Measurements from ENCODE around the gene NECTIN4. TPM values are rescaled to one million over a fixed set of nuclear protein-coding genes. Genes with fewer than 3 reads are reported as not detected.
"Not testable (repeated sequence)": the region's sequence is repeated elsewhere in the genome, so short reads cannot be mapped to it uniquely, and the experiment has no call there.

NECTIN4 gene
- total RNA-seq, 2 experiments from 2014 or later: not detected

DNA sequence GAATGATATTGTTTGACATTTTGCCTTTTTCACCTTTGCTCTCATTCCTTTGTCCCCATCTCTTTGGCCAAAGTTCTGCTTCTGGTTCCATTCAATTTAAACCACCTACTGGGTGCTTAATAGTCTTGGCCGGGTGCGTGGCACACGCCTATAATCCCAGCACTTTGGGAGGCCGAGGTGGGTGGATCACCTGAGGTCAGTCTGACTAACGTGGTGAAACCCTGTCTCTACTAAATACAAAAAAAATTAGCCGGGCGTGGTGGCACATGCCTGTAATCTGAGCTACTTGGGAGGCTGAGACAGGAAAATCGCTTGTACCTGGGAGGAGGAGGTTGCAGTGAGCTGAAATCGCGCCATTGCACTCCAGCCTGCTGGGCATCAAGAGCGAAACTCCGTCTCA, 66.9 kb downstream of the NECTIN4 start:
- H3K4me1 Mint-ChIP-seq (ENCODE audit: low read depth): peaks cover 42% of the 10 kb centered on the region
- ATAC-seq; H3K9me3 Mint-ChIP-seq (ENCODE audit: insufficient read depth); H3K36me3 Mint-ChIP-seq (ENCODE audit: low read depth); DNase-seq; H3K27ac Mint-ChIP-seq; H3K4me3 Mint-ChIP-seq; H3K27me3 Mint-ChIP-seq (ENCODE audit: low read depth): not testable (repeated sequence)
- ChIA-PET POLR2A (interaction anchor here (1.3 to 3.2 kb wide), 3 partner anchors 9 to 23 kb away, joined by 6 to 28 read pairs (median 15); partner anchors contain the start of genes TSTD1 and USF1), CTCF (interaction anchor here (0.8 to 2.5 kb wide), 3 partner anchors 12 to 25 kb away, joined by 4 to 22 read pairs (median 4); no protein-coding TSS in a partner anchor)

DNA sequence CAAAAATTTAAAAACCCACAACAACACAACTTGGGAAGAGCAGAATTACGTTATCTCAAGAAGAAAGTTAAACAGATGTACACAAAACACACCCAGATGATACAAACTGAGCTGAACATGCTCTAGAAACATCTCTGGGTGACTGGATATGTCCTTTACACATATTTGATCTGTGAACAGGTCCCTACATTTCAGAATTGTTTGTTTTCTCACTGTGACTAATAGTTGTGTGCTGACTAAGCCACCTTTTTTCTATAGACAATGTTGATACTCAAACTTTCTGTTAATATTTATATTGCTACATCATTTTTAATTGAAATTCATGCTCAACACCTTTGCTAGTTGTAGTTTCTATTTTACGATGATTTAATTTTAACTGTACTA, 67.4 kb downstream of the NECTIN4 start:
- Mint-ChIP-seq H3K4me1 (ENCODE audit: low read depth) (peaks cover 42% of the 10 kb centered on the region), H3K36me3 (ENCODE audit: low read depth) (peaks cover 1% of the 10 kb centered on the region), H3K27me3 (ENCODE audit: low read depth) (peaks cover 2% of the 10 kb centered on the region), H3K9me3 (ENCODE audit: insufficient read depth) (no peaks in the 10 kb centered on the region), H3K27ac (no peak overlapping the region), H3K4me3 (peak overlapping the region; percentile 87)
- DNase-seq (no peak), ATAC-seq (no peak)
- ChIA-PET POLR2A (interaction anchor here (0.6 to 3.2 kb wide), 7 partner anchors 9 to 106 kb away, joined by 3 to 28 read pairs (median 6); partner anchors contain the start of genes ARHGAP30, TSTD1 and USF1), CTCF (interaction anchor here (0.8 to 2.5 kb wide), 6 partner anchors 12 to 75 kb away, joined by 4 to 22 read pairs (median 8); partner anchors contain the start of genes TSTD1 and USF1)

DNA sequence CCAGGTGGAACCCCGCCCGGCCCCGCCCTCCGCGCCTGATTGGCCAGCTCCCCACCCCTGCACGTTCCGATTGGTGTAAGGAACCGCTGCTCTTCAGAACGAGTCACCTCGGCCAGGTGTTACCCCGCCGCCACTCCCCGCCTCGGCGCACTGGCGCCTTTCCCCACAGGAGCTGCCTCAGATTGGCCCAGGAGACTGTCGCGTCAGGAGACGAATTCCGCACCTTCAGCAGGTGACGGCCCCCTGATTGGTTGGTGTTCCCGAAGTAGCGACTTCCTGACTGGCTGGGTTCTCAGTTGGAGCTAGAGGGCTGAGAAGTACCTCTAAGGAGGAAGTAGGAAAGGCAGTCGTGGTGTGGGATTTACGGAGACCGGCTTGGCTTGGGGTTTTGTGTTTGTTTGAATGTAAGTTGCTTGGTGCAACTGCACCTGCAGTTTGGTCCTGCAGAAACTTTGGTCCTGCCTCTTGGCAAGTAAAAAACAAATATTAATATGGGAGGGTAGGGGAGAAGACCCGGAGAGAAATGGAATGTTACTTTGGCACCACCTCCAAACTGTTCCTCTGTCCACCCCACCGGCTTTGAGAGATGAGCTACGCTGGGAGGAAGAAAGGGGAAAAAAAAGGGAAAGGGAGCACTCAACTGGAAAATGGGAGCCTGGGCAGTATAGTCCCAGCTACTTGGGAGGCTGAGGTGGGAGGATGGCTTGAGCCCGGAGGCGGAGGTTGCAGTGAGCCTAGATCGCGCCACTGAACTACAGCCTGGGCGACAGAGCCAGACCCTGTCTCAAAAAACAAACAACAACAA, 68.0 kb downstream of the NECTIN4 start:
- H3K36me3 Mint-ChIP-seq (ENCODE audit: low read depth): no peaks in the 10 kb centered on the region
- H3K4me1 Mint-ChIP-seq (ENCODE audit: low read depth): peaks cover 43% of the 10 kb centered on the region
- peak overlapping the region; percentile 87 for H3K4me3 Mint-ChIP-seq

More for the DNA sequence above, 68.0 kb downstream of the NECTIN4 start:
- ATAC-seq (peak; percentile 95), DNase-seq (peak; percentile 90)
- ChIA-PET POLR2A (interaction anchor here (0.6 to 3.2 kb wide), 15 partner anchors 8 to 309 kb away, joined by 3 to 28 read pairs (median 3); partner anchors contain the start of genes ARHGAP30, CD48, TSTD1 and USF1), CTCF (interaction anchor here (0.8 to 2.5 kb wide), 10 partner anchors 9 to 76 kb away, joined by 3 to 22 read pairs (median 5); partner anchors contain the start of genes TSTD1 and USF1)
- Mint-ChIP-seq H3K27ac (peak overlapping the region; percentile 79), H3K27me3 (ENCODE audit: low read depth) (peaks cover 2% of the 10 kb centered on the region), H3K9me3 (ENCODE audit: insufficient read depth) (no peaks in the 10 kb centered on the region)

Other genes with a start within 250 kb of the NECTIN4 start
- 10 to 100 TPM; 15.0 to 15.5 TPM for gene CD244, start 226.7 kb downstream of the NECTIN4 start, total RNA-seq
- not detected for gene ITLN1, start 204.4 kb downstream of the NECTIN4 start, total RNA-seq
- not detected for gene ITLN2, start 134.7 kb downstream of the NECTIN4 start, total RNA-seq
- gene F11R, start 68.4 kb downstream of the NECTIN4 start, total RNA-seq: 10 to 100 TPM; 13.7 to 18.4 TPM
- 10 to 100 TPM; 63.2 to 63.3 TPM for gene TSTD1, start 50.6 kb downstream of the NECTIN4 start, total RNA-seq
- 10 to 100 TPM; 81.6 to 83.2 TPM for gene USF1, start 43.6 kb downstream of the NECTIN4 start, total RNA-seq
- gene ARHGAP30, start 19.7 kb downstream of the NECTIN4 start, total RNA-seq: 100 to 1,000 TPM; 277 to 281 TPM
- under 1 TPM; 0.61 to 0.91 TPM for gene KLHDC9, start 8.8 kb upstream of the NECTIN4 start, total RNA-seq
- gene PFDN2, start 28.5 kb upstream of the NECTIN4 start, total RNA-seq: 10 to 100 TPM; 66.3 to 68.0 TPM
- gene NIT1, start 28.5 kb upstream of the NECTIN4 start, total RNA-seq: 10 to 100 TPM; 34.1 to 35.2 TPM
- 10 to 100 TPM; 34.5 to 36.3 TPM for gene DEDD, start 43.1 kb upstream of the NECTIN4 start, total RNA-seq
- 100 to 1,000 TPM; 103 to 104 TPM for gene UFC1, start 64.4 kb upstream of the NECTIN4 start, total RNA-seq
- gene USP21, start 69.9 kb upstream of the NECTIN4 start, total RNA-seq: 10 to 100 TPM; 29.2 to 32.0 TPM
- gene PPOX, start 76.9 kb upstream of the NECTIN4 start, total RNA-seq: 10 to 100 TPM; 37.7 to 38.5 TPM
- 10 to 100 TPM; 34.2 to 37.0 TPM for gene B4GALT3, start 87.9 kb upstream of the NECTIN4 start, total RNA-seq
- gene ADAMTS4, start 109.5 kb upstream of the NECTIN4 start, total RNA-seq: 1 to 10 TPM in 1 of 2 experiments, under 1 TPM in 1; 0.82 to 2.1 TPM
- 10 to 100 TPM; 73.6 to 76.8 TPM for gene NDUFS2, start 112.8 kb upstream of the NECTIN4 start, total RNA-seq
- gene FCER1G, start 125.7 kb upstream of the NECTIN4 start, total RNA-seq: 10 to 100 TPM; 12.0 to 14.0 TPM
- gene APOA2, start 134.1 kb upstream of the NECTIN4 start, total RNA-seq: not detected
- 10 to 100 TPM; 19.1 to 22.0 TPM for gene TOMM40L, start 136.5 kb upstream of the NECTIN4 start, total RNA-seq
- not detected for gene NR1I3, start 148.6 kb upstream of the NECTIN4 start, total RNA-seq
- gene PCP4L1, start 169.2 kb upstream of the NECTIN4 start, total RNA-seq: under 1 TPM; 0.34 to 0.40 TPM
- 1 to 10 TPM; 2.8 to 3.4 TPM for gene MPZ, start 220.4 kb upstream of the NECTIN4 start, total RNA-seq
- 100 to 1,000 TPM; 151 to 163 TPM for gene SDHC, start 224.8 kb upstream of the NECTIN4 start, total RNA-seq

Data from activated CD8-positive, alpha-beta T cell treated with anti-CD3 and anti-CD28 coated beads, Interleukin-2, amount 10 ng/mL, durations not matched to agents 7 days and 5 days (primary cell).